KOPT-K1 (cell line): ENCODE measurements around the gene TARP.

Source experiments
- H3K27ac ChIP-seq: fragments of 200-600 bp; sonication (generic); 2 replicates; pipeline ENCODE4 v1.5.1; 2016; ENCODE audit warnings: antibody characterized with exemption, mild to moderate bottlenecking, low read depth, low read length; ENCODE audit not compliant: poor library complexity, severe bottlenecking
- H3K36me3 ChIP-seq: fragments of 200-600 bp; sonication (generic); 2 replicates; pipeline ENCODE4 v1.5.1; 2017; ENCODE audit warnings: antibody characterized with exemption, mild to moderate bottlenecking, low read length, moderate library complexity; ENCODE audit not compliant: insufficient read depth
- H3K9me3 ChIP-seq: fragments of 200-600 bp; sonication (generic); 2 replicates; pipeline ENCODE4 v1.5.1; 2017; ENCODE audit warnings: antibody characterized with exemption, low read length, mild to moderate bottlenecking; ENCODE audit not compliant: insufficient read depth, poor library complexity, severe bottlenecking

The TARP gene

GRCh38 chr7:38309555-38309954, 36.1 kb upstream of the TARP start:
- Histone ChIP-seq H3K27ac (no peak overlapping the region), H3K36me3 (no peaks in the 10 kb centered on the region)

GRCh38 chr7:38308140-38308539, 34.7 kb upstream of the TARP start:
- Histone ChIP-seq H3K36me3 (no peaks in the 10 kb centered on the region), H3K27ac (no peak overlapping the region), H3K9me3 (no peaks in the 10 kb centered on the region)

More at GRCh38 chr7:38309555-38309954, 36.1 kb upstream of the TARP start:
- no peaks in the 10 kb centered on the region for H3K9me3 ChIP-seq

- no peak overlapping the region for H3K27ac ChIP-seq
- no peaks in the 10 kb centered on the region for H3K9me3 ChIP-seq
- no peaks in the 10 kb centered on the region for H3K36me3 ChIP-seq
Measured at GRCh38 chr7:38307640-38308039, 34.2 kb upstream of the TARP start.

GRCh38 chr7:38306914-38307313, 33.5 kb upstream of the TARP start:
- Histone ChIP-seq H3K27ac (no peak overlapping the region), H3K9me3 (no peaks in the 10 kb centered on the region), H3K36me3 (no peaks in the 10 kb centered on the region)

GRCh38 chr7:38306171-38306570, 32.7 kb upstream of the TARP start:
- H3K27ac ChIP-seq = no peak overlapping the region

GRCh38 chr7:38303866-38304265, 30.4 kb upstream of the TARP start:
- H3K9me3 ChIP-seq = no peaks in the 10 kb centered on the region
- H3K27ac ChIP-seq = no peak overlapping the region
- H3K36me3 ChIP-seq = no peaks in the 10 kb centered on the region

More at GRCh38 chr7:38306171-38306570, 32.7 kb upstream of the TARP start:
- no peaks in the 10 kb centered on the region for H3K9me3 ChIP-seq
- no peaks in the 10 kb centered on the region for H3K36me3 ChIP-seq

- Histone ChIP-seq H3K9me3 (no peaks in the 10 kb centered on the region), H3K36me3 (no peaks in the 10 kb centered on the region), H3K27ac (no peak overlapping the region)
Measured at GRCh38 chr7:38300175-38300574, 26.7 kb upstream of the TARP start.

GRCh38 chr7:38299275-38299931, 26.0 kb upstream of the TARP start:
- no peak overlapping the region for H3K27ac ChIP-seq
- H3K36me3 ChIP-seq = no peaks in the 10 kb centered on the region
- H3K9me3 ChIP-seq = no peaks in the 10 kb centered on the region

- H3K36me3 ChIP-seq = no peaks in the 10 kb centered on the region
- H3K27ac ChIP-seq = no peak overlapping the region
- no peaks in the 10 kb centered on the region for H3K9me3 ChIP-seq
Measured at GRCh38 chr7:38296059-38296857, 22.8 kb upstream of the TARP start.

GRCh38 chr7:38294926-38295325, 21.5 kb upstream of the TARP start:
- Histone ChIP-seq H3K36me3 (no peaks in the 10 kb centered on the region), H3K9me3 (no peaks in the 10 kb centered on the region), H3K27ac (no peak overlapping the region)

GRCh38 chr7:38292442-38292841, 19.0 kb upstream of the TARP start:
- Histone ChIP-seq H3K36me3 (no peaks in the 10 kb centered on the region), H3K9me3 (no peaks in the 10 kb centered on the region), H3K27ac (no peak overlapping the region)

GRCh38 chr7:38291650-38292049, 18.2 kb upstream of the TARP start:
- Histone ChIP-seq H3K27ac (no peak overlapping the region), H3K9me3 (no peaks in the 10 kb centered on the region), H3K36me3 (no peaks in the 10 kb centered on the region)

GRCh38 chr7:38291117-38291647, 17.7 kb upstream of the TARP start:
- H3K27ac ChIP-seq = no peak overlapping the region

GRCh38 chr7:38284553-38284952, 11.1 kb upstream of the TARP start:
- H3K27ac ChIP-seq = no peak overlapping the region
- no peaks in the 10 kb centered on the region for H3K36me3 ChIP-seq

More at GRCh38 chr7:38291117-38291647, 17.7 kb upstream of the TARP start:
- no peaks in the 10 kb centered on the region for H3K36me3 ChIP-seq
- no peaks in the 10 kb centered on the region for H3K9me3 ChIP-seq

GRCh38 chr7:38283809-38284208, 10.4 kb upstream of the TARP start:
- Histone ChIP-seq H3K9me3 (no peaks in the 10 kb centered on the region), H3K36me3 (no peaks in the 10 kb centered on the region)

More at GRCh38 chr7:38284553-38284952, 11.1 kb upstream of the TARP start:
- no peaks in the 10 kb centered on the region for H3K9me3 ChIP-seq

More at GRCh38 chr7:38283809-38284208, 10.4 kb upstream of the TARP start:
- no peak overlapping the region for H3K27ac ChIP-seq
